Ovary (tissue), 3 donors: ENCODE results near the gene SYNM.

Experiments
- EP300 ChIP-seq: sonication (generic); formaldehyde crosslinking; IDR thresholded peaks from one replicate; pipeline ENCODE4 v1.6.1; 2017; ENCODE audit warnings: antibody characterized with exemption
- POLR2A ChIP-seq: fragments of 450-650 bp; IDR thresholded peaks from one replicate; pipeline ENCODE4 v1.6.1; 2017; ENCODE audit warnings: antibody characterized with exemption, mild to moderate bottlenecking, moderate library complexity
- TF ChIP-seq, protein P1 (sequence below), 3 donors: fragments of 450-650 bp in 2 of 3; fragments of 200-600 bp in 1 of 3; IDR thresholded peaks; one replicate each; pipeline versions ENCODE4 v1.5.1 to v1.8.0; 2016 to 2022; ENCODE audit warnings: antibody characterized with exemption in 3 of 3, mild to moderate bottlenecking in 1 of 3
- donor health status: DM: no; HTN: no; CAD: no.

DNA sequence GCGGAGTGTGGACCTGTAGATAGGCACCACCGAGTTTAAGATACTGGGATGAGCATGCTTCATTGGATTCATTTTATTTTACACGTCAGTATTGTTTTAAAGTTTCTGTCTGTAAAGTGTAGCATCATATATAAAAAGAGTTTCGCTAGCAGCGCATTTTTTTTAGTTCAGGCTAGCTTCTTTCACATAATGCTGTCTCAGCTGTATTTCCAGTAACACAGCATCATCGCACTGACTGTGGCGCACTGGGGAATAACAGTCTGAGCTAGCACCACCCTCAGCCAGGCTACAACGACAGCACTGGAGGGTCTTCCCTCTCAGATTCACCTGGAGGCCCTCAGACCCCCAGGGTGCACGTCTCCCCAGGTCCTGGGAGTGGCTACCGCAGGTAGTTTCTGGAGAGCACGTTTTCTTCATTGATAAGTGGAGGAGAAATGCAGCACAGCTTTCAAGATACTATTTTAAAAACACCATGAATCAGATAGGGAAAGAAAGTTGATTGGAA is 29.5 kb downstream of the SYNM start:
- TF ChIP-seq, protein P1, sequence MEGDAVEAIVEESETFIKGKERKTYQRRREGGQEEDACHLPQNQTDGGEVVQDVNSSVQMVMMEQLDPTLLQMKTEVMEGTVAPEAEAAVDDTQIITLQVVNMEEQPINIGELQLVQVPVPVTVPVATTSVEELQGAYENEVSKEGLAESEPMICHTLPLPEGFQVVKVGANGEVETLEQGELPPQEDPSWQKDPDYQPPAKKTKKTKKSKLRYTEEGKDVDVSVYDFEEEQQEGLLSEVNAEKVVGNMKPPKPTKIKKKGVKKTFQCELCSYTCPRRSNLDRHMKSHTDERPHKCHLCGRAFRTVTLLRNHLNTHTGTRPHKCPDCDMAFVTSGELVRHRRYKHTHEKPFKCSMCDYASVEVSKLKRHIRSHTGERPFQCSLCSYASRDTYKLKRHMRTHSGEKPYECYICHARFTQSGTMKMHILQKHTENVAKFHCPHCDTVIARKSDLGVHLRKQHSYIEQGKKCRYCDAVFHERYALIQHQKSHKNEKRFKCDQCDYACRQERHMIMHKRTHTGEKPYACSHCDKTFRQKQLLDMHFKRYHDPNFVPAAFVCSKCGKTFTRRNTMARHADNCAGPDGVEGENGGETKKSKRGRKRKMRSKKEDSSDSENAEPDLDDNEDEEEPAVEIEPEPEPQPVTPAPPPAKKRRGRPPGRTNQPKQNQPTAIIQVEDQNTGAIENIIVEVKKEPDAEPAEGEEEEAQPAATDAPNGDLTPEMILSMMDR (IDR thresholded peaks at IDR 0.05) = no peak
- TF ChIP-seq POLR2A = no peak
- no peak for TF ChIP-seq EP300
